Measurements from ENCODE around the gene KBTBD4.

- TF ChIP-seq ZNF740 (CRISPR knock-in tag; IDR thresholded peaks at IDR 0.05) (no peak), SP1 (IDR thresholded peaks at IDR 0.05) (no peak), SP1 (CRISPR knock-in tag; IDR thresholded peaks at IDR 0.05) (no peak), ZMAT3 (CRISPR knock-in tag; conservative IDR thresholded peaks at IDR 0.05) (no peak), FOSL1 (CRISPR knock-in tag; IDR thresholded peaks at IDR 0.05; ENCODE audit: borderline replicate concordance) (no peak), POLR2A (IDR thresholded peaks at IDR 0.05; ENCODE audit: insufficient read depth in 1 of 2, low read depth in 2 of 2, low read length in 2 of 2) (no peak), NR1H2 (CRISPR knock-in tag; IDR thresholded peaks at IDR 0.05; ENCODE audit: borderline replicate concordance, low read depth) (no peak), ZBTB4 (CRISPR knock-in tag; IDR thresholded peaks at IDR 0.05; ENCODE audit: borderline replicate concordance) (no peak), PRDM10 (CRISPR knock-in tag; IDR thresholded peaks at IDR 0.05; ENCODE audit: low read depth) (no peak), GMEB1 (CRISPR knock-in tag; IDR thresholded peaks at IDR 0.05; ENCODE audit: borderline replicate concordance) (no peak), MEF2D (CRISPR knock-in tag; IDR thresholded peaks at IDR 0.05) (no peak), KAT2B (IDR thresholded peaks at IDR 0.05; ENCODE audit: borderline replicate concordance, low read depth, low read length) (no peak), CBX1 (IDR thresholded peaks at IDR 0.05; ENCODE audit: low read depth) (no peak), ZBTB40 (IDR thresholded peaks at IDR 0.05) (no peak), ZBTB40 (CRISPR knock-in tag; IDR thresholded peaks at IDR 0.05) (no peak), SETDB1 (CRISPR knock-in tag; IDR thresholded peaks at IDR 0.05; ENCODE audit: borderline replicate concordance) (no peak)
These were observed 32.6 kb upstream of the KBTBD4 start for GRCh38 chr11:47611348-47611794.
